HG02973 (cell line): Measurements from ENCODE around the gene TSTD2.
"Not testable (repeated sequence)": the region's sequence is repeated elsewhere in the genome, so short reads cannot be mapped to it uniquely, and the experiment has no call there.

Experiments
- ATAC-seq: cut with Tn5 transposase; IDR thresholded peaks from one replicate; pipeline ENCODE4 v1.9.1; 2021; ENCODE audit warnings: moderate library complexity; ENCODE audit not compliant: unreplicated experiment

The TSTD2 gene

GRCh38 chr9:97593960-97594359 is 39.2 kb downstream of the TSTD2 start:
- no peak for ATAC-seq

- no peak for ATAC-seq
Observed at GRCh38 chr9:97592126-97592525, 41.0 kb downstream of the TSTD2 start.

GRCh38 chr9:97591535-97591934 is 41.6 kb downstream of the TSTD2 start:
- no peak for ATAC-seq

- ATAC-seq = not testable (repeated sequence)
Observed at GRCh38 chr9:97586909-97587308, 46.3 kb downstream of the TSTD2 start.

- ATAC-seq = not testable (repeated sequence)
Observed at GRCh38 chr9:97584778-97585177, 48.4 kb downstream of the TSTD2 start.

- ATAC-seq = not testable (repeated sequence)
Observed at GRCh38 chr9:97581590-97581989, 51.6 kb downstream of the TSTD2 start.

- no peak for ATAC-seq
Observed at GRCh38 chr9:97579914-97580313, 53.3 kb downstream of the TSTD2 start.

- ATAC-seq = no peak
Observed at GRCh38 chr9:97578846-97579245, 54.3 kb downstream of the TSTD2 start.

- ATAC-seq = no peak
Observed at GRCh38 chr9:97577051-97577450, 56.1 kb downstream of the TSTD2 start.

- no peak for ATAC-seq
Observed at GRCh38 chr9:97575673-97576200, 57.4 kb downstream of the TSTD2 start.

- not testable (repeated sequence) for ATAC-seq
Observed at GRCh38 chr9:97574921-97575672, 58.1 kb downstream of the TSTD2 start.

GRCh38 chr9:97574101-97574571 is 59.0 kb downstream of the TSTD2 start:
- ATAC-seq = not testable (repeated sequence)

- no peak for ATAC-seq
Observed at GRCh38 chr9:97573482-97574073, 59.6 kb downstream of the TSTD2 start.

GRCh38 chr9:97572892-97573365 is 60.2 kb downstream of the TSTD2 start:
- ATAC-seq = no peak

- no peak for ATAC-seq
Observed at GRCh38 chr9:97572196-97572891, 60.8 kb downstream of the TSTD2 start.

GRCh38 chr9:97571664-97572063 is 61.5 kb downstream of the TSTD2 start:
- ATAC-seq = no peak

- ATAC-seq = no peak
Observed at GRCh38 chr9:97570899-97571298, 62.3 kb downstream of the TSTD2 start.

GRCh38 chr9:97568461-97569275 is 64.5 kb downstream of the TSTD2 start:
- ATAC-seq = no peak

GRCh38 chr9:97567894-97568202 is 65.3 kb downstream of the TSTD2 start:
- no peak for ATAC-seq

GRCh38 chr9:97567182-97567893 is 65.8 kb downstream of the TSTD2 start:
- no peak for ATAC-seq
